H9 (cell line): ENCODE measurements around the gene SPEN. TPM values are rescaled to one million over a fixed set of nuclear protein-coding genes. Genes with fewer than 3 reads are reported as not detected.

Experiments used
- DNase-seq: peaks from one replicate; pipeline ENCODE4 v3.0.0-alpha.2; 2017
- H2AFZ ChIP-seq: one replicate; pipeline ENCODE4 v1.6.1; 2013; ENCODE audit warnings: mild to moderate bottlenecking, low read length, control low read depth, moderate library complexity
- H2AK5ac ChIP-seq: 2 replicates; pipeline ENCODE4 v1.6.1; 2013; ENCODE audit warnings: low read length, control low read depth, mixed read lengths; ENCODE audit not compliant: insufficient read length
- H2BK120ac ChIP-seq: one replicate; pipeline ENCODE4 v1.6.1; 2013; ENCODE audit warnings: low read depth, mild to moderate bottlenecking, low read length, control low read depth, inconsistent platforms; ENCODE audit not compliant: poor library complexity, severe bottlenecking
- H2BK12ac ChIP-seq: 2 replicates; pipeline ENCODE4 v1.6.1; 2013; ENCODE audit warnings: low read length, control low read depth, mixed read lengths, low read depth; ENCODE audit not compliant: insufficient read length
- H2BK15ac ChIP-seq: 2 replicates; pipeline ENCODE4 v1.6.1; 2013; ENCODE audit warnings: low read depth, low read length, control low read depth
- H2BK20ac ChIP-seq: one replicate; pipeline ENCODE4 v1.6.1; 2013; ENCODE audit warnings: low read depth, mild to moderate bottlenecking, low read length, control low read depth, inconsistent platforms; ENCODE audit not compliant: poor library complexity, severe bottlenecking
- H2BK5ac ChIP-seq: 2 replicates; pipeline ENCODE4 v1.6.1; 2013; ENCODE audit warnings: low read length, control low read depth, mixed read lengths; ENCODE audit not compliant: insufficient read length
- H3K14ac ChIP-seq: 2 replicates; pipeline ENCODE4 v1.6.1; 2013; ENCODE audit warnings: low read length, control low read depth; ENCODE audit not compliant: insufficient read depth
- H3K18ac ChIP-seq: 2 replicates; pipeline ENCODE4 v1.6.1; 2013; ENCODE audit warnings: low read depth, mild to moderate bottlenecking, mixed read lengths, low read length, control low read depth; ENCODE audit not compliant: insufficient read length
- H3K23ac ChIP-seq: 2 replicates; pipeline ENCODE4 v1.6.1; 2013; ENCODE audit warnings: low read length, control low read depth, mixed read lengths, low read depth; ENCODE audit not compliant: insufficient read length
- H3K23me2 ChIP-seq: 2 replicates; pipeline ENCODE4 v1.6.1; 2013; ENCODE audit warnings: low read depth, mild to moderate bottlenecking, mixed read lengths, low read length, control low read depth; ENCODE audit not compliant: insufficient read length, poor library complexity, severe bottlenecking
- H3K27ac ChIP-seq: 2 replicates; pipeline ENCODE4 v1.5.1; 2013; ENCODE audit warnings: low read length, control low read depth, mixed read lengths, low read depth; ENCODE audit not compliant: insufficient read length
- H3K27me3 ChIP-seq: 2 replicates; pipeline ENCODE4 v1.6.1; 2013; ENCODE audit warnings: low read length, control low read depth, inconsistent platforms; ENCODE audit not compliant: insufficient read depth
- H3K4ac ChIP-seq: 2 replicates; pipeline ENCODE4 v1.6.1; 2013; ENCODE audit warnings: low read depth, mild to moderate bottlenecking, control low read depth, inconsistent platforms, low read length, moderate library complexity
- H3K4me1 ChIP-seq: 2 replicates; pipeline ENCODE4 v1.6.1; 2013; ENCODE audit warnings: low read length, control low read depth, inconsistent platforms; ENCODE audit not compliant: insufficient read depth
- H3K4me2 ChIP-seq: 2 replicates; pipeline ENCODE4 v1.6.1; 2013; ENCODE audit warnings: low read length, control low read depth, mixed read lengths; ENCODE audit not compliant: insufficient read length, insufficient read depth
- H3K56ac ChIP-seq: 2 replicates; pipeline ENCODE4 v1.6.1; 2013; ENCODE audit warnings: low read depth, mild to moderate bottlenecking, mixed read lengths, low read length, control low read depth; ENCODE audit not compliant: insufficient read length
- H3K79me1 ChIP-seq: 2 replicates; pipeline ENCODE4 v1.6.1; 2013; ENCODE audit warnings: low read depth, mild to moderate bottlenecking, moderate library complexity, low read length, control low read depth, inconsistent platforms; ENCODE audit not compliant: insufficient read depth, poor library complexity, severe bottlenecking
- H3K79me2 ChIP-seq: 2 replicates; pipeline ENCODE4 v1.6.1; 2013; ENCODE audit warnings: low read length, control low read depth, inconsistent platforms; ENCODE audit not compliant: insufficient read depth
- H3K9ac ChIP-seq: 2 replicates; pipeline ENCODE4 v1.6.1; 2013; ENCODE audit warnings: low read length, control low read depth, mixed read lengths; ENCODE audit not compliant: insufficient read length; ENCODE audit errors: extremely low read depth
- H3K9me3 ChIP-seq: one replicate; pipeline ENCODE4 v1.6.1; 2013; ENCODE audit warnings: low read depth, low read length, inconsistent platforms; ENCODE audit not compliant: control insufficient read depth
- H3T11ph ChIP-seq: one replicate; pipeline ENCODE4 v1.6.1; 2013; ENCODE audit warnings: mild to moderate bottlenecking, low read length, control low read depth, inconsistent platforms
- H4K20me1 ChIP-seq: one replicate; pipeline ENCODE4 v1.6.1; 2013; ENCODE audit not compliant: control insufficient read depth, insufficient read length, insufficient read depth
- H4K5ac ChIP-seq: 2 replicates; pipeline ENCODE4 v1.6.1; 2013; ENCODE audit warnings: low read depth, mild to moderate bottlenecking, mixed read lengths, low read length, control low read depth; ENCODE audit not compliant: insufficient read length
- H4K8ac ChIP-seq: replicated peaks from 2 replicates; pipeline ENCODE4 v1.6.1; 2013; ENCODE audit warnings: low read length, control low read depth, mixed read lengths, low read depth; ENCODE audit not compliant: insufficient read length
- H4K91ac ChIP-seq: 2 replicates; pipeline ENCODE4 v1.6.1; 2013; ENCODE audit warnings: low read depth, mild to moderate bottlenecking, moderate library complexity, mixed read lengths, low read length, control low read depth; ENCODE audit not compliant: insufficient read length
- H3K27ac Mint-ChIP-seq, 3 experiments: 2 replicates in 2 of 3; 3 replicates in 1 of 3; pipeline ENCODE4 v1.8.0; 2020 to 2021; ENCODE audit warnings: mixed read lengths in 3 of 3, mild to moderate bottlenecking in 1 of 3, moderate library complexity in 1 of 3
- H3K27me3 Mint-ChIP-seq: 2 replicates; pipeline ENCODE4 v1.8.0; 2021; ENCODE audit warnings: low read depth, mild to moderate bottlenecking, moderate library complexity, mixed read lengths
- H3K36me3 Mint-ChIP-seq, 3 experiments: 2 replicates in 2 of 3; 3 replicates in 1 of 3; pipeline ENCODE4 v1.8.0; 2020 to 2021; ENCODE audit warnings: low read depth in 3 of 3, mixed read lengths in 3 of 3; ENCODE audit not compliant: insufficient read depth in 1 of 3
- H3K4me1 Mint-ChIP-seq, 2 experiments: 2 replicates each; pipeline ENCODE4 v1.8.0; 2020; ENCODE audit warnings: mixed read lengths in 2 of 2
- H3K4me3 Mint-ChIP-seq, 2 experiments: 2 replicates in 1 of 2; 3 replicates in 1 of 2; pipeline ENCODE4 v1.8.0; 2020 to 2021; ENCODE audit warnings: mild to moderate bottlenecking in 2 of 2, mixed read lengths in 2 of 2, moderate library complexity in 1 of 2
- H3K9me3 Mint-ChIP-seq, 2 experiments: 2 replicates in 1 of 2; 3 replicates in 1 of 2; pipeline ENCODE4 v1.8.0; 2020; ENCODE audit warnings: mild to moderate bottlenecking in 2 of 2, mixed read lengths in 2 of 2, moderate library complexity in 1 of 2
- WGBS: extraction: QIAGEN DNeasy Blood & Tissue Kit; methylation state at CpG from one replicate; pipeline ENCODE4 v1.1.7; 2013; ENCODE audit warnings: missing lambda C conversion rate, low lambda C conversion rate, mixed read lengths; ENCODE audit not compliant: insufficient read length; ENCODE audit errors: extremely low coverage; 5-methylcytosine and 5-hydroxymethylcytosine counted together
- total RNA-seq: library from RNA; stranded (reverse); gene quantifications from 2 replicates; pipeline ENCODE4 v1.2.1, GENCODE V29; 2021
- TF ChIP-seq, protein P1 (sequence below): fragments of 200-600 bp; sonication (generic); conservative IDR thresholded peaks from 3 replicates; pipeline ENCODE4 v1.8.0; 2021; ENCODE audit warnings: antibody characterized with exemption, mild to moderate bottlenecking

The SPEN gene
- total RNA-seq, 1 experiment from 2014 or later = 59.6 TPM

- Histone ChIP-seq H2BK120ac (no peak overlapping the region), H3K79me2 (peaks cover 23% of the 10 kb centered on the region; the same call in 1 of the 2 replicates), H2BK12ac (no peak overlapping the region), H2BK20ac (no peak overlapping the region), H3K9ac (peak overlapping the region; percentile 90), H3K4me1 (no peaks in the 10 kb centered on the region), H3K4me2 (no peak overlapping the region), H4K91ac (peak overlapping the region; percentile 84), H4K8ac (no peak overlapping the region), H3K4ac (no peak overlapping the region), H4K5ac (no peak overlapping the region), H3K14ac (no peak overlapping the region), H2BK15ac (no peak overlapping the region), H2AFZ (no peak overlapping the region), H3K18ac (no peak overlapping the region), H2BK5ac (no peak overlapping the region), H3K27me3 (no peaks in the 10 kb centered on the region), H3K27ac (peak overlapping the region; percentile 98), H3K23me2 (peaks cover 4% of the 10 kb centered on the region), H4K20me1 (no peaks in the 10 kb centered on the region), H2AK5ac (no peak overlapping the region), H3K23ac (no peak overlapping the region), H3K79me1 (peaks cover 12% of the 10 kb centered on the region), H3K9me3 (no peaks in the 10 kb centered on the region), H3K56ac (no peak overlapping the region), H3T11ph (no peak overlapping the region)
- H3K9me3 Mint-ChIP-seq = no peaks in the 10 kb centered on the region
- DNase-seq = no peak
- whole genome bisulfite sequencing = no CpG with 5 or more reads among the region's 5 CpGs
- peaks cover 19 to 32% of the 10 kb centered on the region in 2 experiments for H3K4me1 Mint-ChIP-seq
- peaks cover 2 to 13% (median 8%) of the 10 kb centered on the region in 3 experiments; a peak in 6 of 7 replicates for H3K36me3 Mint-ChIP-seq
- TF ChIP-seq, protein P1, sequence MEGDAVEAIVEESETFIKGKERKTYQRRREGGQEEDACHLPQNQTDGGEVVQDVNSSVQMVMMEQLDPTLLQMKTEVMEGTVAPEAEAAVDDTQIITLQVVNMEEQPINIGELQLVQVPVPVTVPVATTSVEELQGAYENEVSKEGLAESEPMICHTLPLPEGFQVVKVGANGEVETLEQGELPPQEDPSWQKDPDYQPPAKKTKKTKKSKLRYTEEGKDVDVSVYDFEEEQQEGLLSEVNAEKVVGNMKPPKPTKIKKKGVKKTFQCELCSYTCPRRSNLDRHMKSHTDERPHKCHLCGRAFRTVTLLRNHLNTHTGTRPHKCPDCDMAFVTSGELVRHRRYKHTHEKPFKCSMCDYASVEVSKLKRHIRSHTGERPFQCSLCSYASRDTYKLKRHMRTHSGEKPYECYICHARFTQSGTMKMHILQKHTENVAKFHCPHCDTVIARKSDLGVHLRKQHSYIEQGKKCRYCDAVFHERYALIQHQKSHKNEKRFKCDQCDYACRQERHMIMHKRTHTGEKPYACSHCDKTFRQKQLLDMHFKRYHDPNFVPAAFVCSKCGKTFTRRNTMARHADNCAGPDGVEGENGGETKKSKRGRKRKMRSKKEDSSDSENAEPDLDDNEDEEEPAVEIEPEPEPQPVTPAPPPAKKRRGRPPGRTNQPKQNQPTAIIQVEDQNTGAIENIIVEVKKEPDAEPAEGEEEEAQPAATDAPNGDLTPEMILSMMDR = no peak
- H3K27me3 Mint-ChIP-seq = no peaks in the 10 kb centered on the region
- H3K4me3 Mint-ChIP-seq = peak overlapping the region in 1 of 2 experiments; percentile 3; a peak in 1 of 5 replicates
- H3K27ac Mint-ChIP-seq = peak overlapping the region; percentile 2 to 100 (median 75); a peak in 5 of 7 replicates
Measured at GRCh38 chr1:15885269-15885668, 37.8 kb downstream of the SPEN start.
